Transverse colon (tissue), 3 donors: ENCODE measurements around the gene TWIST2.

Experiments
- POLR2A ChIP-seq: fragments of 450-650 bp; IDR thresholded peaks from one replicate; pipeline ENCODE4 v1.6.1; 2016; ENCODE audit warnings: antibody characterized with exemption, mild to moderate bottlenecking, moderate library complexity
- TF ChIP-seq, protein P1 (sequence below), 5 experiments: fragments of 200-600 bp in 3 of 5; fragments of 450-650 bp in 2 of 5; sonication (generic) in 3 of 5; IDR thresholded peaks; 1 replicate in 2 of 5; 2 replicates in 3 of 5; pipeline ENCODE4 v1.5.1; 2016 to 2017; ENCODE audit warnings: antibody characterized with exemption in 5 of 5, inconsistent platforms in 3 of 5, mild to moderate bottlenecking in 2 of 5, moderate library complexity in 1 of 5

DNA sequence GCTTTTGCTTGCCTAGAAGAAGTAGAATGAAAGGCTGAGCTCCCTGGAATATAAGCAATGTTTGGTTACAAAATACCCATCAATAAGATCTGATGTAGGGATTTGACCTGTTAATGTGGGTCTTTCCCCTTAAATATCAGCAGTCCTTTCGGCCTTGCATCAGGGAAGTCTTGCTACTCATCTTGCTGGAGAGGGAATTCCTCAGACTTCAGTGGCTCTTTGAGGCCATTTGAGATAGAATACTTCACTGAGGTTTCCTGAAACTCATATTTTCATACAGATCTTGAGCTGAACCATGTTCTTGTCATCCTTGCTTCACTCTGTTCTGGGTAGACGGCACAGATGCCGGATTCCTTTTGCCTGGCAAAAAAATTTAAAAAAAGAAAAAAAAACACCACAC, 3.9 kb downstream of the TWIST2 start:
- TF ChIP-seq POLR2A = no peak
- TF ChIP-seq, protein P1, sequence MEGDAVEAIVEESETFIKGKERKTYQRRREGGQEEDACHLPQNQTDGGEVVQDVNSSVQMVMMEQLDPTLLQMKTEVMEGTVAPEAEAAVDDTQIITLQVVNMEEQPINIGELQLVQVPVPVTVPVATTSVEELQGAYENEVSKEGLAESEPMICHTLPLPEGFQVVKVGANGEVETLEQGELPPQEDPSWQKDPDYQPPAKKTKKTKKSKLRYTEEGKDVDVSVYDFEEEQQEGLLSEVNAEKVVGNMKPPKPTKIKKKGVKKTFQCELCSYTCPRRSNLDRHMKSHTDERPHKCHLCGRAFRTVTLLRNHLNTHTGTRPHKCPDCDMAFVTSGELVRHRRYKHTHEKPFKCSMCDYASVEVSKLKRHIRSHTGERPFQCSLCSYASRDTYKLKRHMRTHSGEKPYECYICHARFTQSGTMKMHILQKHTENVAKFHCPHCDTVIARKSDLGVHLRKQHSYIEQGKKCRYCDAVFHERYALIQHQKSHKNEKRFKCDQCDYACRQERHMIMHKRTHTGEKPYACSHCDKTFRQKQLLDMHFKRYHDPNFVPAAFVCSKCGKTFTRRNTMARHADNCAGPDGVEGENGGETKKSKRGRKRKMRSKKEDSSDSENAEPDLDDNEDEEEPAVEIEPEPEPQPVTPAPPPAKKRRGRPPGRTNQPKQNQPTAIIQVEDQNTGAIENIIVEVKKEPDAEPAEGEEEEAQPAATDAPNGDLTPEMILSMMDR (IDR thresholded peaks at IDR 0.05) = no peak
